Parathyroid adenoma (tissue), 2 donors: ENCODE results near the gene PDE9A.
"Not testable (repeated sequence)": the region's sequence is repeated elsewhere in the genome, so short reads cannot be mapped to it uniquely, and the experiment has no call there.

Experiments
- H2AFZ ChIP-seq: fragments of 300-600 bp; sonication (generic); one replicate; pipeline ENCODE4 v1.7.0; 2017; ENCODE audit warnings: antibody characterized with exemption, mild to moderate bottlenecking
- H3K27ac ChIP-seq: fragments of 300-600 bp; sonication (generic); one replicate; pipeline ENCODE4 v1.7.0; 2017
- H3K27me3 ChIP-seq: fragments of 300-600 bp; sonication (generic); one replicate; pipeline ENCODE4 v1.7.0; 2017; ENCODE audit warnings: low read length; ENCODE audit not compliant: control insufficient read depth, insufficient read depth
- H3K36me3 ChIP-seq: fragments of 300-600 bp; sonication (generic); one replicate; pipeline ENCODE4 v1.7.0; 2017; ENCODE audit warnings: low read length; ENCODE audit not compliant: control insufficient read depth, insufficient read depth
- H3K4me1 ChIP-seq: fragments of 300-600 bp; sonication (generic); one replicate; pipeline ENCODE4 v1.7.0; 2017; ENCODE audit warnings: control low read depth
- H3K4me2 ChIP-seq: fragments of 300-600 bp; sonication (generic); one replicate; pipeline ENCODE4 v1.7.0; 2017; ENCODE audit warnings: low read length
- H3K4me3 ChIP-seq: fragments of 300-600 bp; sonication (generic); one replicate; pipeline ENCODE4 v1.7.0; 2017; ENCODE audit warnings: low read depth, low read length
- H3K79me2 ChIP-seq: fragments of 300-600 bp; sonication (generic); one replicate; pipeline ENCODE4 v1.7.0; 2017; ENCODE audit warnings: control low read depth
- H3K9ac ChIP-seq: fragments of 300-600 bp; sonication (generic); one replicate; pipeline ENCODE4 v1.7.0; 2017; ENCODE audit warnings: mild to moderate bottlenecking
- H3K9me3 ChIP-seq: fragments of 300-600 bp; sonication (generic); one replicate; pipeline ENCODE4 v1.7.0; 2017; ENCODE audit warnings: low read length; ENCODE audit not compliant: control insufficient read depth
- TF ChIP-seq, protein P1 (sequence below): fragments of 300-600 bp; sonication (generic); IDR thresholded peaks from one replicate; pipeline ENCODE4 v1.7.0; 2017; ENCODE audit warnings: antibody characterized with exemption, mild to moderate bottlenecking
- donor health status: primary hyperparathyroidism.

The PDE9A gene

GRCh38 chr21:42796327-42797062, 143.1 kb downstream of the PDE9A start:
- no peaks in the 10 kb centered on the region for H3K36me3 ChIP-seq
- H3K4me3 ChIP-seq, result no peak overlapping the region
- no peaks in the 10 kb centered on the region for H3K79me2 ChIP-seq
- no peaks in the 10 kb centered on the region for H3K27me3 ChIP-seq
- no peaks in the 10 kb centered on the region for H3K9me3 ChIP-seq
- no peak overlapping the region for H3K9ac ChIP-seq
- no peak overlapping the region for H3K4me2 ChIP-seq
- H3K4me1 ChIP-seq, result no peaks in the 10 kb centered on the region
- H2AFZ ChIP-seq, result no peak overlapping the region
- TF ChIP-seq, protein P1, sequence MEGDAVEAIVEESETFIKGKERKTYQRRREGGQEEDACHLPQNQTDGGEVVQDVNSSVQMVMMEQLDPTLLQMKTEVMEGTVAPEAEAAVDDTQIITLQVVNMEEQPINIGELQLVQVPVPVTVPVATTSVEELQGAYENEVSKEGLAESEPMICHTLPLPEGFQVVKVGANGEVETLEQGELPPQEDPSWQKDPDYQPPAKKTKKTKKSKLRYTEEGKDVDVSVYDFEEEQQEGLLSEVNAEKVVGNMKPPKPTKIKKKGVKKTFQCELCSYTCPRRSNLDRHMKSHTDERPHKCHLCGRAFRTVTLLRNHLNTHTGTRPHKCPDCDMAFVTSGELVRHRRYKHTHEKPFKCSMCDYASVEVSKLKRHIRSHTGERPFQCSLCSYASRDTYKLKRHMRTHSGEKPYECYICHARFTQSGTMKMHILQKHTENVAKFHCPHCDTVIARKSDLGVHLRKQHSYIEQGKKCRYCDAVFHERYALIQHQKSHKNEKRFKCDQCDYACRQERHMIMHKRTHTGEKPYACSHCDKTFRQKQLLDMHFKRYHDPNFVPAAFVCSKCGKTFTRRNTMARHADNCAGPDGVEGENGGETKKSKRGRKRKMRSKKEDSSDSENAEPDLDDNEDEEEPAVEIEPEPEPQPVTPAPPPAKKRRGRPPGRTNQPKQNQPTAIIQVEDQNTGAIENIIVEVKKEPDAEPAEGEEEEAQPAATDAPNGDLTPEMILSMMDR, result no peak
- no peak overlapping the region for H3K27ac ChIP-seq

DNA sequence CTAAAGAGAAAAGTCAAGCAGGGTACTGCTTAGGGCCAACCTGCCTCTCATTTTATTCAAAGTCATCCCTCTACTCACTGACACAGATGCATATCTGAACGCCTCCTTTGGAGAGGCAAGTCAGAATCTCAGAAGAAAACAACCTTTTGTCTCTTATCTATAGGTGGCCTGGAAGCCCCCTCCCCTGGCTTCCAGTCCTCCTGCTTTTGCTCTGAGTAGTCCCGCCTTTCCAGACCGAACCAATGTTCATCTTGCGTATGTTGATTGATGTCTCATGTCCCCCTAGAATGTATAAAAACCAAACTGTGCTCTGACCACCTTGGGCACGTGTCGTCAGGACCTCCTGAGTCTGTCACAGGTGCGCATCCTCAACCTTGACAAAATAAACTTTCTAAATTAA, 144.1 kb downstream of the PDE9A start:
- Histone ChIP-seq H3K27ac (no peak overlapping the region), H3K9ac (no peak overlapping the region), H3K4me1 (no peaks in the 10 kb centered on the region), H2AFZ (no peak overlapping the region), H3K4me3 (no peak overlapping the region), H3K27me3 (no peaks in the 10 kb centered on the region), H3K79me2 (no peaks in the 10 kb centered on the region), H3K9me3 (no peaks in the 10 kb centered on the region), H3K4me2 (no peak overlapping the region), H3K36me3 (no peaks in the 10 kb centered on the region)
- TF ChIP-seq, protein P1, result no peak

DNA sequence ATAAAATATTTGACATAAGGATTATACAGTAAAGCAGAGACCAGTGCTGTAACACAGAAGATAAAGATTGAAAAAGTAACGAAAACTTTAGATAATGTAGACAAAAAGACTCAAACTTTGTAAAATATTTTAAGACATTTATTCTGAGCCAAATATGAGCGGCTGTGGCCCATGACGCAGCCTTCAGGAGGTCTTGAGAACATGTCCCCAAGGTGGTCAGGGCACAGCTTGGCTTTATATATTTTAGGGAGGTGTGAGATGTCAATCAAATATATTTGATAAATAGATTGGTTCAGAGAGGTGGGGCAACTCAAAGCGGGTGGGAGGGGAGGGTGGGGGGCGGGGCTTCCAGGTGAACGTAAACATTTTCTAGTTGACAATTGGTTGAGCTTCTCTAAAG, 144.7 kb downstream of the PDE9A start:
- no peaks in the 10 kb centered on the region for H3K9me3 ChIP-seq
- no peak overlapping the region for H3K4me3 ChIP-seq
- no peaks in the 10 kb centered on the region for H3K4me1 ChIP-seq
- H3K4me2 ChIP-seq, result no peak overlapping the region
- no peaks in the 10 kb centered on the region for H3K27me3 ChIP-seq
- no peak overlapping the region for H3K9ac ChIP-seq
- no peaks in the 10 kb centered on the region for H3K36me3 ChIP-seq
- H2AFZ ChIP-seq, result no peak overlapping the region
- no peak overlapping the region for H3K27ac ChIP-seq
- TF ChIP-seq, protein P1, result no peak
- H3K79me2 ChIP-seq, result no peaks in the 10 kb centered on the region

GRCh38 chr21:42799516-42799915, 146.1 kb downstream of the PDE9A start:
- Histone ChIP-seq H3K36me3 (no peaks in the 10 kb centered on the region), H3K79me2 (no peaks in the 10 kb centered on the region), H3K9ac (no peak overlapping the region), H3K27ac (no peak overlapping the region), H3K9me3 (no peaks in the 10 kb centered on the region), H3K27me3 (no peaks in the 10 kb centered on the region), H3K4me3 (no peak overlapping the region), H3K4me1 (no peaks in the 10 kb centered on the region), H3K4me2 (no peak overlapping the region), H2AFZ (no peak overlapping the region)
- TF ChIP-seq, protein P1, result no peak

DNA sequence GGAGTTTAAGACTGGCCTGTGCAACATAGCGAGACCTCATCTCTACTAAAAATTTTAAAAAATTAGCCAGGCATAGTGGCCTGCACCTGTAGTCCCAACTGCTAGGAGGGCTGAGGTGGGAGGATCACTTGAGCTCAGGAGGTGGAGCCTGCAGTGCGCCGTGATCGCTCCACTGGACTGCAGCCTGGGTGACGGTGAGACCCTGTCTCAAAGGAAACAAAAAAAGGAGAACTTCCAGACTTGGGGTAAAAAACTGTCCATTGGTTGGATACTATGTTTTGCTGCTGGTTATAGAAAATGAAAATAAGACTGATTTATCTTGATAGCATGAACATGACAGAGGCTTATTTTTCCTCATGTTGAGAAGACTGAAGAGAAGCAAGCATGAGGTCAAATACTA, 146.5 kb downstream of the PDE9A start:
- Histone ChIP-seq H3K27me3 (no peaks in the 10 kb centered on the region), H2AFZ (no peak overlapping the region), H3K4me1 (no peaks in the 10 kb centered on the region), H3K36me3 (no peaks in the 10 kb centered on the region), H3K27ac (no peak overlapping the region), H3K9ac (no peak overlapping the region), H3K79me2 (no peaks in the 10 kb centered on the region), H3K9me3 (no peaks in the 10 kb centered on the region), H3K4me3 (no peak overlapping the region), H3K4me2 (no peak overlapping the region)
- TF ChIP-seq, protein P1, result no peak

DNA sequence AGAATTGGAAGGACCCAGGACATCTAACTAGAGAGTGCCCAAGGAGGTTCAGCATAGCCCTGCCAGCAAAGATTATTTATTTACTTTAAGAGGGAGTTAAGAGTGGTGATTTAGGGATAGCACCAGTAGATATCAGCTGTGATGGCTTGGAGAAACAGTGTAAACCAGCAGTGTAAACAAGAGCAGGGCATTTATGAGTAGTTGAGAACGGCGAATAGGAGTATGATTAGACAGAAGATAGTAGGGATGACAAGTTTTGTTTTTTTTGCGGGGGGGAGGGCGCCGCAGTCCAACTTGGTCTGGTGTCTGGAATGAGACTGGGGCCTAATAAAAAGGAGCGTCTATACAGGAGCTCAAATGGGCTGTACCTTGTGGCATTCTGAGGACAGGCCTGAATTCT, 148.2 kb downstream of the PDE9A start:
- H2AFZ ChIP-seq, H3K27ac ChIP-seq, H3K9me3 ChIP-seq, H3K36me3 ChIP-seq, H3K4me2 ChIP-seq, H3K9ac ChIP-seq, H3K4me3 ChIP-seq, H3K4me1 ChIP-seq, H3K79me2 ChIP-seq, H3K27me3 ChIP-seq: not testable (repeated sequence)
